ENCODE data around the gene FATE1.

GRCh38 chrX:151699746-151700145, 16.1 kb upstream of the FATE1 start:
- TF ChIP-seq CTCF (conservative IDR thresholded peaks at IDR 0.05; ENCODE audit: low read depth, low read length): no peak
- TF ChIP-seq EZH2 (IDR thresholded peaks at IDR 0.05; ENCODE audit: low read length, unreplicated experiment): no peak
- no peak for TF ChIP-seq EZH2phosphoT487 (IDR thresholded peaks at IDR 0.05; ENCODE audit: borderline replicate concordance, low read length)

Data from PC-3 (cell line).